H9 (cell line): Measurements from ENCODE around the gene PSMB7. TPM values are rescaled to one million over a fixed set of nuclear protein-coding genes. Genes with fewer than 3 reads are reported as not detected.

Experiments
- DNase-seq: peaks from one replicate; pipeline ENCODE4 v3.0.0-alpha.2; 2017
- H2AFZ ChIP-seq: one replicate; pipeline ENCODE4 v1.6.1; 2013; ENCODE audit warnings: mild to moderate bottlenecking, low read length, control low read depth, moderate library complexity
- H2AK5ac ChIP-seq: 2 replicates; pipeline ENCODE4 v1.6.1; 2013; ENCODE audit warnings: low read length, control low read depth, mixed read lengths; ENCODE audit not compliant: insufficient read length
- H2BK120ac ChIP-seq: one replicate; pipeline ENCODE4 v1.6.1; 2013; ENCODE audit warnings: low read depth, mild to moderate bottlenecking, low read length, control low read depth, inconsistent platforms; ENCODE audit not compliant: poor library complexity, severe bottlenecking
- H2BK12ac ChIP-seq: 2 replicates; pipeline ENCODE4 v1.6.1; 2013; ENCODE audit warnings: low read length, control low read depth, mixed read lengths, low read depth; ENCODE audit not compliant: insufficient read length
- H2BK15ac ChIP-seq: 2 replicates; pipeline ENCODE4 v1.6.1; 2013; ENCODE audit warnings: low read depth, low read length, control low read depth
- H2BK20ac ChIP-seq: one replicate; pipeline ENCODE4 v1.6.1; 2013; ENCODE audit warnings: low read depth, mild to moderate bottlenecking, low read length, control low read depth, inconsistent platforms; ENCODE audit not compliant: poor library complexity, severe bottlenecking
- H2BK5ac ChIP-seq: 2 replicates; pipeline ENCODE4 v1.6.1; 2013; ENCODE audit warnings: low read length, control low read depth, mixed read lengths; ENCODE audit not compliant: insufficient read length
- H3K14ac ChIP-seq: 2 replicates; pipeline ENCODE4 v1.6.1; 2013; ENCODE audit warnings: low read length, control low read depth; ENCODE audit not compliant: insufficient read depth
- H3K18ac ChIP-seq: 2 replicates; pipeline ENCODE4 v1.6.1; 2013; ENCODE audit warnings: low read depth, mild to moderate bottlenecking, mixed read lengths, low read length, control low read depth; ENCODE audit not compliant: insufficient read length
- H3K23ac ChIP-seq: 2 replicates; pipeline ENCODE4 v1.6.1; 2013; ENCODE audit warnings: low read length, control low read depth, mixed read lengths, low read depth; ENCODE audit not compliant: insufficient read length
- H3K23me2 ChIP-seq: 2 replicates; pipeline ENCODE4 v1.6.1; 2013; ENCODE audit warnings: low read depth, mild to moderate bottlenecking, mixed read lengths, low read length, control low read depth; ENCODE audit not compliant: insufficient read length, poor library complexity, severe bottlenecking
- H3K27ac ChIP-seq: 2 replicates; pipeline ENCODE4 v1.5.1; 2013; ENCODE audit warnings: low read length, control low read depth, mixed read lengths, low read depth; ENCODE audit not compliant: insufficient read length
- H3K27me3 ChIP-seq: 2 replicates; pipeline ENCODE4 v1.6.1; 2013; ENCODE audit warnings: low read length, control low read depth, inconsistent platforms; ENCODE audit not compliant: insufficient read depth
- H3K4ac ChIP-seq: 2 replicates; pipeline ENCODE4 v1.6.1; 2013; ENCODE audit warnings: low read depth, mild to moderate bottlenecking, control low read depth, inconsistent platforms, low read length, moderate library complexity
- H3K4me1 ChIP-seq: 2 replicates; pipeline ENCODE4 v1.6.1; 2013; ENCODE audit warnings: low read length, control low read depth, inconsistent platforms; ENCODE audit not compliant: insufficient read depth
- H3K4me2 ChIP-seq: 2 replicates; pipeline ENCODE4 v1.6.1; 2013; ENCODE audit warnings: low read length, control low read depth, mixed read lengths; ENCODE audit not compliant: insufficient read length, insufficient read depth
- H3K56ac ChIP-seq: 2 replicates; pipeline ENCODE4 v1.6.1; 2013; ENCODE audit warnings: low read depth, mild to moderate bottlenecking, mixed read lengths, low read length, control low read depth; ENCODE audit not compliant: insufficient read length
- H3K79me1 ChIP-seq: 2 replicates; pipeline ENCODE4 v1.6.1; 2013; ENCODE audit warnings: low read depth, mild to moderate bottlenecking, moderate library complexity, low read length, control low read depth, inconsistent platforms; ENCODE audit not compliant: insufficient read depth, poor library complexity, severe bottlenecking
- H3K79me2 ChIP-seq: 2 replicates; pipeline ENCODE4 v1.6.1; 2013; ENCODE audit warnings: low read length, control low read depth, inconsistent platforms; ENCODE audit not compliant: insufficient read depth
- H3K9ac ChIP-seq: 2 replicates; pipeline ENCODE4 v1.6.1; 2013; ENCODE audit warnings: low read length, control low read depth, mixed read lengths; ENCODE audit not compliant: insufficient read length; ENCODE audit errors: extremely low read depth
- H3K9me3 ChIP-seq: one replicate; pipeline ENCODE4 v1.6.1; 2013; ENCODE audit warnings: low read depth, low read length, inconsistent platforms; ENCODE audit not compliant: control insufficient read depth
- H3T11ph ChIP-seq: one replicate; pipeline ENCODE4 v1.6.1; 2013; ENCODE audit warnings: mild to moderate bottlenecking, low read length, control low read depth, inconsistent platforms
- H4K20me1 ChIP-seq: one replicate; pipeline ENCODE4 v1.6.1; 2013; ENCODE audit not compliant: control insufficient read depth, insufficient read length, insufficient read depth
- H4K5ac ChIP-seq: 2 replicates; pipeline ENCODE4 v1.6.1; 2013; ENCODE audit warnings: low read depth, mild to moderate bottlenecking, mixed read lengths, low read length, control low read depth; ENCODE audit not compliant: insufficient read length
- H4K8ac ChIP-seq: replicated peaks from 2 replicates; pipeline ENCODE4 v1.6.1; 2013; ENCODE audit warnings: low read length, control low read depth, mixed read lengths, low read depth; ENCODE audit not compliant: insufficient read length
- H4K91ac ChIP-seq: 2 replicates; pipeline ENCODE4 v1.6.1; 2013; ENCODE audit warnings: low read depth, mild to moderate bottlenecking, moderate library complexity, mixed read lengths, low read length, control low read depth; ENCODE audit not compliant: insufficient read length
- H3K27ac Mint-ChIP-seq, 3 experiments: 2 replicates in 2 of 3; 3 replicates in 1 of 3; pipeline ENCODE4 v1.8.0; 2020 to 2021; ENCODE audit warnings: mixed read lengths in 3 of 3, mild to moderate bottlenecking in 1 of 3, moderate library complexity in 1 of 3
- H3K27me3 Mint-ChIP-seq: 2 replicates; pipeline ENCODE4 v1.8.0; 2021; ENCODE audit warnings: low read depth, mild to moderate bottlenecking, moderate library complexity, mixed read lengths
- H3K36me3 Mint-ChIP-seq, 3 experiments: 2 replicates in 2 of 3; 3 replicates in 1 of 3; pipeline ENCODE4 v1.8.0; 2020 to 2021; ENCODE audit warnings: low read depth in 3 of 3, mixed read lengths in 3 of 3; ENCODE audit not compliant: insufficient read depth in 1 of 3
- H3K4me1 Mint-ChIP-seq, 2 experiments: 2 replicates each; pipeline ENCODE4 v1.8.0; 2020; ENCODE audit warnings: mixed read lengths in 2 of 2
- H3K4me3 Mint-ChIP-seq, 2 experiments: 2 replicates in 1 of 2; 3 replicates in 1 of 2; pipeline ENCODE4 v1.8.0; 2020 to 2021; ENCODE audit warnings: mild to moderate bottlenecking in 2 of 2, mixed read lengths in 2 of 2, moderate library complexity in 1 of 2
- H3K9me3 Mint-ChIP-seq, 2 experiments: 2 replicates in 1 of 2; 3 replicates in 1 of 2; pipeline ENCODE4 v1.8.0; 2020; ENCODE audit warnings: mild to moderate bottlenecking in 2 of 2, mixed read lengths in 2 of 2, moderate library complexity in 1 of 2
- CTCF ChIP-seq: fragments of 200-600 bp; sonication (generic); conservative IDR thresholded peaks from 3 replicates; pipeline ENCODE4 v1.8.0; 2021; ENCODE audit warnings: antibody characterized with exemption, mild to moderate bottlenecking
- whole genome bisulfite sequencing: extraction: QIAGEN DNeasy Blood & Tissue Kit; methylation state at CpG from one replicate; pipeline ENCODE4 v1.1.7; 2013; ENCODE audit warnings: missing lambda C conversion rate, low lambda C conversion rate, mixed read lengths; ENCODE audit not compliant: insufficient read length; ENCODE audit errors: extremely low coverage; 5-methylcytosine and 5-hydroxymethylcytosine counted together
- total RNA-seq: library from RNA; stranded (reverse); gene quantifications from 2 replicates; pipeline ENCODE4 v1.2.1, GENCODE V29; 2021

PSMB7 gene
- total RNA-seq, 1 experiment from 2014 or later = 209 TPM

GRCh38 chr9:124373851-124374250 lies 41.4 kb downstream of the PSMB7 start:
- H4K91ac ChIP-seq = no peak overlapping the region
- Mint-ChIP-seq H3K27me3 (no peaks in the 10 kb centered on the region), H3K27ac (no peak overlapping the region), H3K9me3 (peaks cover 0 to 3% of the 10 kb centered on the region in 2 experiments; a peak in 3 of 5 replicates), H3K4me3 (no peak overlapping the region), H3K36me3 (peaks cover 13 to 14% (median 13%) of the 10 kb centered on the region in 3 experiments), H3K4me1 (peaks cover 19 to 27% of the 10 kb centered on the region in 2 experiments)
- no peak overlapping the region for H2BK15ac ChIP-seq
- no peak overlapping the region for H3T11ph ChIP-seq
- H4K8ac ChIP-seq = no peak overlapping the region
- peaks cover 3% of the 10 kb centered on the region for H3K79me1 ChIP-seq
- H3K4me1 ChIP-seq = peaks cover 2% of the 10 kb centered on the region; the same call in 1 of the 2 replicates
- no CpG with 5 or more reads among the region's 1 CpG for WGBS
- H3K79me2 ChIP-seq = peaks cover 2% of the 10 kb centered on the region; the same call in 1 of the 2 replicates
- H4K5ac ChIP-seq = no peak overlapping the region
- H4K20me1 ChIP-seq = no peaks in the 10 kb centered on the region
- H3K4ac ChIP-seq = no peak overlapping the region
- TF ChIP-seq CTCF = no peak
- H3K4me2 ChIP-seq = no peak overlapping the region
- no peak for DNase-seq
- no peaks in the 10 kb centered on the region for H3K23me2 ChIP-seq
- H2AK5ac ChIP-seq = no peak overlapping the region
- no peak overlapping the region for H2BK120ac ChIP-seq
- no peak overlapping the region for H3K9ac ChIP-seq
- H3K27ac ChIP-seq = no peak overlapping the region
- H2BK12ac ChIP-seq = no peak overlapping the region
- H2BK20ac ChIP-seq = no peak overlapping the region
- no peaks in the 10 kb centered on the region for H3K27me3 ChIP-seq
- no peak overlapping the region for H2AFZ ChIP-seq
- no peak overlapping the region for H2BK5ac ChIP-seq
- no peak overlapping the region for H3K14ac ChIP-seq
- H3K23ac ChIP-seq = no peak overlapping the region
- H3K18ac ChIP-seq = no peak overlapping the region
- no peaks in the 10 kb centered on the region for H3K9me3 ChIP-seq
- no peak overlapping the region for H3K56ac ChIP-seq
